ENCODE measurements around the gene POLR3GL.

GRCh38 chr1:145977486-145978470 is 13.3 kb downstream of the POLR3GL start:
- TF ChIP-seq ZNF274 (IDR thresholded peaks at IDR 0.05; ENCODE audit: low read depth, low read length): no peak
- TF ChIP-seq YY1 (IDR thresholded peaks at IDR 0.05; ENCODE audit: insufficient read depth, insufficient read length): no peak
- no peak for TF ChIP-seq SUZ12 (IDR thresholded peaks at IDR 0.05; ENCODE audit: extremely low read depth, insufficient read depth, insufficient read length)
